HEK293 (cell line): ENCODE measurements around the gene CCSER1.

Source experiments
- BCL11A ChIP-seq: fragments of 450-650 bp; formaldehyde crosslinking; IDR thresholded peaks from 2 replicates; pipeline ENCODE4 v1.5.1; 2016; ENCODE audit warnings: low read depth, missing biosample characterization, missing genetic modification characterization
- MYNN ChIP-seq: fragments of 450-650 bp; formaldehyde crosslinking; IDR thresholded peaks from 2 replicates; pipeline ENCODE4 v1.5.1; 2016; ENCODE audit warnings: missing biosample characterization, missing genetic modification characterization, borderline replicate concordance
- REPIN1 ChIP-seq: fragments of 450-650 bp; formaldehyde crosslinking; IDR thresholded peaks from 2 replicates; pipeline ENCODE4 v1.5.1; 2017; ENCODE audit warnings: missing biosample characterization, missing genetic modification characterization, low read depth
- ZBTB7A ChIP-seq: fragments of 450-650 bp; formaldehyde crosslinking; IDR thresholded peaks from 2 replicates; pipeline ENCODE4 v1.5.1; 2016; ENCODE audit warnings: low read depth, missing biosample characterization, missing genetic modification characterization
- ZEB2 ChIP-seq: fragments of 450-650 bp; formaldehyde crosslinking; IDR thresholded peaks from 2 replicates; pipeline ENCODE4 v1.5.1; 2016; ENCODE audit warnings: missing biosample characterization, missing genetic modification characterization
- ZNF121 ChIP-seq: fragments of 450-650 bp; formaldehyde crosslinking; IDR thresholded peaks from 2 replicates; pipeline ENCODE4 v1.5.1; 2016; ENCODE audit warnings: missing biosample characterization, missing genetic modification characterization
- ZNF175 ChIP-seq: fragments of 450-650 bp; formaldehyde crosslinking; IDR thresholded peaks from 2 replicates; pipeline ENCODE4 v1.5.1; 2016; ENCODE audit warnings: missing biosample characterization, missing genetic modification characterization
- ZNF221 ChIP-seq: fragments of 450-650 bp; formaldehyde crosslinking; IDR thresholded peaks from 2 replicates; pipeline ENCODE4 v1.5.1; 2017; ENCODE audit warnings: missing biosample characterization, missing genetic modification characterization, borderline replicate concordance
- ZNF394 ChIP-seq: fragments of 450-650 bp; formaldehyde crosslinking; IDR thresholded peaks from 2 replicates; pipeline ENCODE4 v1.5.1; 2016; ENCODE audit warnings: missing biosample characterization, missing genetic modification characterization, mild to moderate bottlenecking, moderate library complexity, borderline replicate concordance
- ZNF670 ChIP-seq: fragments of 450-650 bp; formaldehyde crosslinking; IDR thresholded peaks from 2 replicates; pipeline ENCODE4 v1.5.1; 2016; ENCODE audit warnings: missing biosample characterization, missing genetic modification characterization, low read depth
- ZNF768 ChIP-seq: fragments of 450-650 bp; formaldehyde crosslinking; IDR thresholded peaks from 2 replicates; pipeline ENCODE4 v1.5.1; 2018; ENCODE audit warnings: missing biosample characterization, mild to moderate bottlenecking, missing genetic modification characterization
- TF ChIP-seq, protein P1 (sequence below): fragments of 450-650 bp; formaldehyde crosslinking; IDR thresholded peaks from 2 replicates; pipeline ENCODE4 v1.5.1; 2016; ENCODE audit warnings: missing biosample characterization, missing genetic modification characterization
- TF ChIP-seq, protein P2 (sequence below): fragments of 450-650 bp; formaldehyde crosslinking; IDR thresholded peaks from 2 replicates; pipeline ENCODE4 v1.5.1; 2016; ENCODE audit warnings: missing biosample characterization, missing genetic modification characterization
- TF ChIP-seq, protein P3 (sequence below): fragments of 450-650 bp; formaldehyde crosslinking; conservative IDR thresholded peaks from 2 replicates; pipeline ENCODE4 v1.5.1; 2016; ENCODE audit warnings: low read depth, missing biosample characterization, missing genetic modification characterization

DNA sequence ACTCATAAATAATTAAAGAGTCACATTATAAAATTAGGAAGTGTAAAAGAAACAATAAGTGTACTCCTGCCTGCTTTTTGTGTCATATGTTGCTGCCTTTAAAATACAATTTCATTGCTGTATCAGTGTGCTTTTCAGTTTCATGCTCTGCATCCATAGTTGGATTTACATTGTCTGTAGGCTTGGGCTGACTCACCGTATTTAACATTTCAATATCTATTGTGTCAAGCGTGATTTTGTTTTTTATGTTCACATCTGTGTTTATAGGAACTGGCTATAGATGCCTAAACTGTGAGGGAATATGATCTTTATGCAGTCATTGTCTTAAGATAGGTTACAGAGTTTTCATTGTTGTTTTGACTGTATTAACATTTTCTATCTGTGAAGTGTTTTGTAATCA lies 18.1 kb downstream of the CCSER1 start:
- no peak for TF ChIP-seq ZNF768
- TF ChIP-seq, protein P1, sequence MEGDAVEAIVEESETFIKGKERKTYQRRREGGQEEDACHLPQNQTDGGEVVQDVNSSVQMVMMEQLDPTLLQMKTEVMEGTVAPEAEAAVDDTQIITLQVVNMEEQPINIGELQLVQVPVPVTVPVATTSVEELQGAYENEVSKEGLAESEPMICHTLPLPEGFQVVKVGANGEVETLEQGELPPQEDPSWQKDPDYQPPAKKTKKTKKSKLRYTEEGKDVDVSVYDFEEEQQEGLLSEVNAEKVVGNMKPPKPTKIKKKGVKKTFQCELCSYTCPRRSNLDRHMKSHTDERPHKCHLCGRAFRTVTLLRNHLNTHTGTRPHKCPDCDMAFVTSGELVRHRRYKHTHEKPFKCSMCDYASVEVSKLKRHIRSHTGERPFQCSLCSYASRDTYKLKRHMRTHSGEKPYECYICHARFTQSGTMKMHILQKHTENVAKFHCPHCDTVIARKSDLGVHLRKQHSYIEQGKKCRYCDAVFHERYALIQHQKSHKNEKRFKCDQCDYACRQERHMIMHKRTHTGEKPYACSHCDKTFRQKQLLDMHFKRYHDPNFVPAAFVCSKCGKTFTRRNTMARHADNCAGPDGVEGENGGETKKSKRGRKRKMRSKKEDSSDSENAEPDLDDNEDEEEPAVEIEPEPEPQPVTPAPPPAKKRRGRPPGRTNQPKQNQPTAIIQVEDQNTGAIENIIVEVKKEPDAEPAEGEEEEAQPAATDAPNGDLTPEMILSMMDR (tag by site-specific recombination), result no peak
- TF ChIP-seq, protein P2, sequence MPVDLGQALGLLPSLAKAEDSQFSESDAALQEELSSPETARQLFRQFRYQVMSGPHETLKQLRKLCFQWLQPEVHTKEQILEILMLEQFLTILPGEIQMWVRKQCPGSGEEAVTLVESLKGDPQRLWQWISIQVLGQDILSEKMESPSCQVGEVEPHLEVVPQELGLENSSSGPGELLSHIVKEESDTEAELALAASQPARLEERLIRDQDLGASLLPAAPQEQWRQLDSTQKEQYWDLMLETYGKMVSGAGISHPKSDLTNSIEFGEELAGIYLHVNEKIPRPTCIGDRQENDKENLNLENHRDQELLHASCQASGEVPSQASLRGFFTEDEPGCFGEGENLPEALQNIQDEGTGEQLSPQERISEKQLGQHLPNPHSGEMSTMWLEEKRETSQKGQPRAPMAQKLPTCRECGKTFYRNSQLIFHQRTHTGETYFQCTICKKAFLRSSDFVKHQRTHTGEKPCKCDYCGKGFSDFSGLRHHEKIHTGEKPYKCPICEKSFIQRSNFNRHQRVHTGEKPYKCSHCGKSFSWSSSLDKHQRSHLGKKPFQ, result no peak
- no peak for TF ChIP-seq ZNF221
- no peak for TF ChIP-seq ZNF394 (tag by site-specific recombination)
- TF ChIP-seq ZEB2 (tag by site-specific recombination), result no peak
- TF ChIP-seq REPIN1 (tag by site-specific recombination), result no peak
- no peak for TF ChIP-seq ZNF175
- no peak for TF ChIP-seq ZBTB7A (tag by site-specific recombination)
- no peak for TF ChIP-seq ZNF670 (tag by site-specific recombination)
- TF ChIP-seq MYNN (tag by site-specific recombination), result no peak
- TF ChIP-seq BCL11A (tag by site-specific recombination), result no peak
- no peak for TF ChIP-seq ZNF121 (tag by site-specific recombination)
- TF ChIP-seq, protein P3, sequence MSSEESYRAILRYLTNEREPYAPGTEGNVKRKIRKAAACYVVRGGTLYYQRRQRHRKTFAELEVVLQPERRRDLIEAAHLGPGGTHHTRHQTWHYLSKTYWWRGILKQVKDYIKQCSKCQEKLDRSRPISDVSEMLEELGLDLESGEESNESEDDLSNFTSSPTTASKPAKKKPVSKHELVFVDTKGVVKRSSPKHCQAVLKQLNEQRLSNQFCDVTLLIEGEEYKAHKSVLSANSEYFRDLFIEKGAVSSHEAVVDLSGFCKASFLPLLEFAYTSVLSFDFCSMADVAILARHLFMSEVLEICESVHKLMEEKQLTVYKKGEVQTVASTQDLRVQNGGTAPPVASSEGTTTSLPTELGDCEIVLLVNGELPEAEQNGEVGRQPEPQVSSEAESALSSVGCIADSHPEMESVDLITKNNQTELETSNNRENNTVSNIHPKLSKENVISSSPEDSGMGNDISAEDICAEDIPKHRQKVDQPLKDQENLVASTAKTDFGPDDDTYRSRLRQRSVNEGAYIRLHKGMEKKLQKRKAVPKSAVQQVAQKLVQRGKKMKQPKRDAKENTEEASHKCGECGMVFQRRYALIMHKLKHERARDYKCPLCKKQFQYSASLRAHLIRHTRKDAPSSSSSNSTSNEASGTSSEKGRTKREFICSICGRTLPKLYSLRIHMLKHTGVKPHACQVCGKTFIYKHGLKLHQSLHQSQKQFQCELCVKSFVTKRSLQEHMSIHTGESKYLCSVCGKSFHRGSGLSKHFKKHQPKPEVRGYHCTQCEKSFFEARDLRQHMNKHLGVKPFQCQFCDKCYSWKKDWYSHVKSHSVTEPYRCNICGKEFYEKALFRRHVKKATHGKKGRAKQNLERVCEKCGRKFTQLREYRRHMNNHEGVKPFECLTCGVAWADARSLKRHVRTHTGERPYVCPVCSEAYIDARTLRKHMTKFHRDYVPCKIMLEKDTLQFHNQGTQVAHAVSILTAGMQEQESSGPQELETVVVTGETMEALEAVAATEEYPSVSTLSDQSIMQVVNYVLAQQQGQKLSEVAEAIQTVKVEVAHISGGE (tag by site-specific recombination), result no peak
